Erythroblast (primary cell): ENCODE data around the gene STX19.
"Not testable (repeated sequence)": the region's sequence is repeated elsewhere in the genome, so short reads cannot be mapped to it uniquely, and the experiment has no call there.

Source experiments
- DNase-seq, 2 experiments: peaks; one replicate each; lab custom pipeline; 2025; lab: John Stamatoyannopoulos, UW
- GATA1 ChIP-seq: IDR thresholded peaks from 2 replicates; pipeline ENCODE4 v1.6.1; 2011; ENCODE audit warnings: low read depth, mild to moderate bottlenecking, control low read depth, low read length, moderate library complexity
- POLR2A ChIP-seq: IDR thresholded peaks from 2 replicates; pipeline ENCODE4 v1.6.1; 2011; ENCODE audit warnings: mild to moderate bottlenecking, low read length

The STX19 gene

DNA sequence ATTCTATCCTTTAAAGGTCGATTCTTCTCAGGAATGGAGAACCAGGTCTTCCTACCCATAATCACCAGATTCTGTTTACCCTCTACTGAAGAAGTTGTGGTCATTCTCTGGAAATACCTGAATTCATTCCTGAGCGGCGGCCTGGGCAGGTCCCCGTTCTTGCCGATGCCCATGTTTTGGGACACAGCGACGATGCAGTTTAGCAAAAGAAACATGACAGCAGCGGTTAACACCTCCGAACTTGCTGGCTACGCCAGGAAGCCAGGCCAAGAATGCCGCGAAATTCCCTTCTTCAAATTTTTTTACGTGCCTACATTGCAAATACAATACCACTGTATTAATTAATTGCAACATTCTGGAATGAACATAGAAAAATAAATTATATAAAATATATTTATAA, 32.9 kb upstream of the STX19 start:
- no peak for DNase-seq
- TF ChIP-seq GATA1 (no peak), POLR2A (no peak)

DNA sequence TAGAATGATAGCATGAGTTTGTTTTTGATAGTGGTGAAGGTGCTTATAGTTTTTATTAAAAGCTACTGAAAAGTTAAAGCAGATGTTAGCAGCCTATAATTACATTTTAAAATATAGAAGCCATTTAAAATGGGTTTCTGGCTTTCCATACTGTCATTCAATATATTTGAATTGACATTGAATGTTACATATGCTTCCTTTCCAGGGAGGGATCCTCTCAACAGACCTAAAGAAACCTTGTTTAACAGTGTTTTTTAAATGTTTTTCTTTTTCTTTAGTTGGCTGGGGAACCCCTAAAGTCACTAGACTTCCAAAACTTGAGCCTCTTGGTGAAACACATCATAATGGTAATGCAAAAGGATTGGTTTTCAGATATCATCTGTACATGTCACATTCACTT, 22.1 kb upstream of the STX19 start:
- TF ChIP-seq GATA1 (no peak), POLR2A (no peak)
- no peak for DNase-seq

DNA sequence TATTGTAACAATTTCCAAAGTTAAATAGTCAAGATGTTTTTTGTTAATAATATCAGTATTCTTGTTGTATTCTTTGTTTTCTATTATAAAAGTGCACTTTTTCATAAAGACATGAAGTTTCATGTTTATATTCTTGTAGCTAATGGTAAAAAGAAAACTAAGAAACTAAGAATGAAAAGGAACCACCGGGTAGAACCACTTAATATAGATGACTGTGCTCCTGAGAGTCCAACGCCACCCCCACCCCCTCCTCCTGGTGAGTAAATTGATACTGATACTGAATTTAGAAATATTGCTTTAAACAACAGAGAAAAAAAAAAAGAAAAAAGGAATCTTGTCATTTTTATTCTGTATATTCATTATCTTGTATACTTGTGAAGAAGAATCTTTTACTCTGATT, 20.9 kb upstream of the STX19 start:
- TF ChIP-seq GATA1 (no peak), POLR2A (no peak)
- no peak for DNase-seq

DNA sequence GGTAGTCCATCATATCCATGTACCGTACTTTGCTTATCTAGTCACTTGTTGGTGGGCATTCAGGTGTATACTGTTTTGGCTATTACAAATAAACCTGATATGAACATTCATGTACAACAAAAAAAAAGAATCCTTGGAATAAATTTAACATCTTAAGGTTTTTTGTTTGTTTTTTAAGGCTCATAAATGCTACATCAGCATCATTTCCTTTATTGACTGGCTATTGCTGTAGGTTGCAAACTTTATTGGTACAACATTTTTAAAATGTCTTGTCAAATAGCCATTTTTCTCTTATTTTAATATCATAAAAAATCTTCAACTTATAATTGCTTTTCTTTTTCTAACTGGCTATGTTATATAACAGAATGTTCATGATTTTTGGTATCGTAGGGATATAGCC, 18.1 kb upstream of the STX19 start:
- no peak for DNase-seq
- no peak for TF ChIP-seq POLR2A
- TF ChIP-seq GATA1, result no peak

DNA sequence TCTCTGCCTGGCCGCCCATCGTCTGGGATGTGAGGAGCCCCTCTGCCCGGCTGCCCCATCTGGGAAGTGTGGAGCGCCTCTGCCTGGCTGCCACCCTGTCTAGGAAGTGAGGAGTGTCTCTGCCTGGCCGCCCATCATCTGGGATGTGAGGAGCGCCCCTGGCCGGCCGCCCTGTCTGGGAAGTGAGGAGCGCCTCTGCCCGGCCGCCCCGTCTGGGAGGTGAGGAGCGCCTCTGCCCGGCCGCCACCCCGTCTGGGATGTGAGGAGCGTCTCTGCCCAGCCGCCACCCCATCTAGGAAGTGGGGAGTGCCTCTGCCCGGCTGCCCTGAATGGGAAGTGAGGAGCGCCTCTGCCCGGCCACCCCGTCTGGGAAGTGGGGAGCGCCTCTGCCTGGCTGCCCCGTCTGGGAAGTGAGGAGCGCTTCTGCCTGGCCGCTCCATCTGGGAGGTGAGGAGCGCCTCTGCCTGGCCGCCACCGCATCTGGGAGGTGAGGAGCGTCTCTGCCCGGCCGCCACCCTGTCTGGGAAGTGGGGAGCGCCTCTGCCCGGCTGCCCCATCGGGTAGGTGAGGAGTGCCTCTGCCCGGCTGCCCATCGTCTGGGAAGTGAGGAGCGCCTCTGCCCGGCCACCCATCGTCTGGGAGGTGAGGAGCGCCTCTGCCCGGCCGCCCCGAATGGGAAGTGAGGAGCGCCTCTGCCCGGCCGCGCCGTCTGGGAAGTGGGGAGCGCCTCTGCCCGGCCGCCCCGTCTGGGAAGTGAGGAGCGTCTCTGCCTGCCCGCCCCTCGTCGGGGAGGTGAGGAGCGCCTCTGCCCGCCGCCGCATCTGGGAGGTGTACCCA, 15.9 kb upstream of the STX19 start:
- not testable (repeated sequence) for DNase-seq

DNA sequence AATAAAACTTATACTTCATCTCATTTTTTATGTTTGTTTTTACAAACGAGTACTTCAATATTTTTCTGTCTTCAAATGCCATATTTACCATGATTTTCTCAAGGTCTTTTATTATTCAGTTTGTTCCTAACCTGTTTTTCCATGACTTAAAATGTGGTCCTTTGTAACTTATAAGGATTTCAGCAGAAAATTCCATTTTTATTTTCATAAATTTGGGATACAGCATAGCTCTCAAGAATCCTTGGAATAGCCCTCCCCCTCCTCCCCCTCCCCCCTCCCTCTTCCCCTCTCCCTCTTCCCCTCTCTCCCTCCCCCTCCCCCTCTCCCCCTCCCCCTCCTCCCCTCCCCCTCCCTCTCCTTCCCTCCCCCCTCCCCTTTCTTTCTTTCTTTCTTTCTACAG, 14.9 kb upstream of the STX19 start:
- DNase-seq, result no peak

DNA sequence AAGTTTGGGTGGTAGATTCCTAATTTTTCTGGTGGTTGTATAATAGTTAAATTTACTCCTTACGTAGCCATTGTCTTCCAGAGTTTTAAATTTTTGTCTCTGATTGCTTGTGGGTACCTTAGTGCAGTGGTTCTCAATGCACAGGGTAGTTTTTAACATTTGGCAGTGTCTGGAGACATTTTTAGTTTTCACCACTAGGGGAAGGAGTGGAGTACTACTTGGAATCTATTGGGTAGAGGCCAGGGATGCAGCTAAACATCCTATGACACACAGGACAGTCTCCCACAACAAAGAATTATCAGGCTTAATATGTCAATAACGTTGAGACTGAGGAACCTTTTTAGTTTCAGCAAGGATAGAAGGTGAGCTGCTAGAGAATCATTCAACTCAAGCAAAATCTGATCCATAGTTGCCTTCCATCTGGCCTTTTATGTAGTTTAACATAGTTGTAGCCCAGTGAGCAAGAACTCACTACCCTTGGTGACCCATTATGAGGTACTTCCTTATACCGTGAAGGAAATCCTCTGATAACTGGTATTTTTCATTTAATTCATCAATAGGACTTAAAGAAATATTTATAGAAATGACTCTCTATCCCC, 8.6 kb upstream of the STX19 start:
- peak; percentile 41 to 60 for DNase-seq
- TF ChIP-seq POLR2A (no peak), GATA1 (no peak)

More for the DNA sequence above, 14.9 kb upstream of the STX19 start:
- TF ChIP-seq GATA1 (no peak), POLR2A (no peak)

DNA sequence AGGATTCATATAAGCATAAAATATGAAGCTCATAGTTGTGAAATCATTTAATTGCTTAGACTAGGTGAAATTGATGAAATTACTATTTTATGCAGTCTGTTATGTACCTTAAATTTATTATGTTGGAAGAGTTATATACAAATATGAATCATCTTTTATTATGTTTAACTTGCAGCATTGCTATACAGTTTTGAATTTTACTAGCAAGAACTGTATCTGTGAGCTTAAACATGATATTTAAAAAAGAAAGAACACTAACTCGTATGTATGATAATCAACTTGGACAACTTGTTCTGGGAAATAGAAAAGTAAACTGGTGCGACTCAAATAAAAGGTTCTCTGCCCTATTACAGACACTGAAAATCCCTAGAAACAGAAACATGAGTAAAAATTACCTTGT, 1.8 kb downstream of the STX19 start:
- TF ChIP-seq GATA1, result no peak
- no peak for TF ChIP-seq POLR2A
- no peak for DNase-seq

DNA sequence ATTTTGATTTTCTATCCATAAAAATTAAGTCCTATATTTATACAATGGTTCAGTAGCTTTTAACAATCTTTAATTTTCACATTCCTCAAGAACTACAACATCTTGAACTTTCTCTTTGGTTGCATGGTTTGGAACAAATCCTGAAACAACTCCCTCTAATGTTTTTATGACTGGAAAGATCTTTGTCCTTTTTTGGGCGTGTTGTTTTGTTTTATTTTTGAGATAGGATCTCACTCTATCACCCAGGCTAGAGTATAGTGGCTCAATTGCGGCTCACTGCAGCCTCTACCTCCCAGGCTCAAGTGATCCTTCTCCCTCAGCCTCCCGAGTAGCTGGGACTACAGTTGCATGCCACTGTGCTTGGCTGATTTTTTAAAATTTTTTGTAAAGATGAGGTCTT, 4.0 kb downstream of the STX19 start:
- no peak for TF ChIP-seq GATA1
- TF ChIP-seq POLR2A, result no peak
- no peak for DNase-seq

DNA sequence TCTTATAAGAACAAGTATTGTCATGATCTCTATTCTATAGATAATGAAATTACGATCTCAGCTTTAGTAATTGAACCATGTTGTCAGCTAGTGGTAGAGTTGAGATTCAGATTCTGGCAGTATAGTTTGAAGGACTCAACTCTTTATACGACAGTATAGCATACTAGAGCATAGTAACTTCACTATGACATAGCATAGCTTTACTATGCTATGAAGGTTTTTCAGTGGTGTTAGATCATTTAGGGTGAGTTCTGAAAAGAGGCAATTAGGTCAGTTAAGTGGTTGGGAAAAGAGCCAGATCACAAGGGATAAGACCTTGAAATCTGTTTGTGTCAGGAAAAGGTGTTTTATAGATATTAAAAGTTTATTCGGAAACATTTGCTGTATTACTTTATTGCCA, 8.1 kb downstream of the STX19 start:
- TF ChIP-seq GATA1 (no peak), POLR2A (no peak)
- no peak for DNase-seq

DNA sequence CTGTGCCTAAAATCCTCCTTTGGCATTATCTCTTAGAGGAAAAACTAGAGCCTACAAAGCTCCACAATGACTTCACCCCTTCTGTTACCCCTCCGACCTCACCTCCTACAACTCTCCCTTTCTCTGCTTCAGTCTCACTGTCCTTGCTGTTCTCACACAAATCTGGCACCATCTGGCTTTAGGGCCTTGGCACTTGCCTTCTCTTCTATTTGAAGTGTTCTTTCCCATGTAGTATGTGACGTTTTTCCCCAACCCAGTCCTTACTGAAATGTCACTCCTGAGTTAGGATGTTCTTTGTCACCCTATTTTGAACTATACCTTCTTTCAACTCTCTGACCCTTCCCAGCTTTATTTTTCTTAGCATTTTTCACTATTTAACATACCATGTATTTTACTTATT, 8.7 kb downstream of the STX19 start:
- no peak for DNase-seq
- TF ChIP-seq GATA1 (no peak), POLR2A (no peak)

DNA sequence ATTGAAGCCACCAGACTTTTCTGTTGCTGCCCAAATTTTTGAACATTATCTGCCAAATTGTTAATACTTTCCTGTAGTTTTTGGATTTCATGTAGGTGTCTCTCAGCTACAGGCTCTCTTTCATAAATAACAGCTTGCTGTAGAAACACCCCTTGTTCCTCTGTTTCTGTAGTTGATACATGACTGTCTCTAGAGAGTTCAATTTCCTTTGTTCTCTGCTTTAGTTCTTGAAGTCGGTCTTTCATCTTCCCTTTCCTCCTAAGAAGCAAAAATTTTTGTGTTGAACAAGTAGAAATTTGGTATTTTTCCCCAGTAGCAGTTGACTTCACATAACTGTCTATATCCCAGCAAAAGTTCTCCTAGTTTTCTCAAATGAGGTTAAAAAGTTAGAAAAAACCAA, 13.4 kb downstream of the STX19 start:
- TF ChIP-seq GATA1, result no peak
- TF ChIP-seq POLR2A, result no peak
- DNase-seq, result no peak

DNA sequence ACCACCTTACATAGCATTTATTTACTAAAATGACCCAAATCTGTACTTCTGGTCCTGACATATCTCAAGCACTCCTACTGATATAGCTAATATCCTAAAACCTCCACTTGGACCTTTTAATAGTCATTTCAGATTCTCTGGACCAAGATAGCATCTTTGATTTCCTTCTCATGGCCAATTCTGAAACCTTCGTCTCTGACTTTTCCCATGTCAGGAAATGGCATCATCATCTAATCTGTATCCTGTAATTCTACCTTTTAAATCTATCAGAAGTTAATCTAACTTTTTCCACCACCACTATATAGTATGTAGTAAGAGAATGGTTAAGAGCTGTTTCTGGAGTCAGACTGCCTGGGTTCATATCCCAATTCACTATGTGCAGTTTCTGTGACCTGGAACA, 16.2 kb downstream of the STX19 start:
- TF ChIP-seq GATA1 (no peak), POLR2A (no peak)
- no peak for DNase-seq

DNA sequence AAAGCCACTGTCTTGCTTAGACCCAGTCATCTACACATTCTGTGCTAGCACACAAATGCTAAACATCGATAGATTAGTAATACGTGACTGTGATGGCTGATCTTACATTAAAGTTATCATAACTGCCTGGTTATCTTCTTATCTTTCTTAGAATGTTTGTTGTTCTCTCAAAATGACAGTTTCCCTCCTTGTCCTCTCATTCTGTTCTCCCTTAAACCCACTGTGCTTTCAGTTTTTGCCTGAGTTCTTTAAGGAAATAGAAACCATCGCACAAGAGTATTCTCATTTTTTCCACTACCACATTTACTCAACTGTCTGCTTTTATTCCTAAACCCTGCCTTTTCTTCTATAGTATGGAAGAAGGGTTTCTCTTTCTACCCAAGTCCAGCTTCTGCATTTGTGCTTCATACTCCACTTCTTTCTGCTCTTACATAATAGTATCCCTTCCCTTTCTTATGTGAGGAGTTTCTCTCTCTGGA, 17.1 kb downstream of the STX19 start:
- DNase-seq, result peak; percentile 13 to 14
- TF ChIP-seq POLR2A, result no peak
- TF ChIP-seq GATA1, result no peak
